Stimulated activated CD8-positive, alpha-beta memory T cell treated with anti-CD3 and anti-CD28 coated beads, Interleukin-7, amount 100 ng/mL, for 1 hour (primary cell): ENCODE data around the gene LZTR1.
"Not testable (repeated sequence)": the region's sequence is repeated elsewhere in the genome, so short reads cannot be mapped to it uniquely, and the experiment has no call there.

ENCODE experiments used
- DNase-seq, 2 donors: peaks; one replicate each; pipeline ENCODE4 v3.0.0-alpha.2; 2020; ENCODE audit warnings: low read depth in 2 of 2

Gene LZTR1

GRCh38 chr22:20965888-20966855 lies 15.9 kb upstream of the LZTR1 start:
- DNase-seq, result no peak

- DNase-seq, result no peak
Observed at GRCh38 chr22:20966883-20967696, 15.0 kb upstream of the LZTR1 start, which contains the start of gene AIFM3. AIFM3 (plus strand) TSS chr22:20967255; CDS start chr22:20967945, 690 bp downstream.

- no peak for DNase-seq
Observed at GRCh38 chr22:20967697-20968211, 14.3 kb upstream of the LZTR1 start.

GRCh38 chr22:20968281-20968977 lies 13.7 kb upstream of the LZTR1 start:
- DNase-seq, result no peak

GRCh38 chr22:20970939-20971657 lies 11.0 kb upstream of the LZTR1 start:
- DNase-seq, result no peak

- DNase-seq, result not testable (repeated sequence)
Observed at GRCh38 chr22:20972014-20972694, 9.9 kb upstream of the LZTR1 start.

- no peak for DNase-seq
Observed at GRCh38 chr22:20972933-20973577, 9.0 kb upstream of the LZTR1 start.

- no peak for DNase-seq
Observed at GRCh38 chr22:20973634-20974286, 8.3 kb upstream of the LZTR1 start.

- no peak for DNase-seq
Observed at GRCh38 chr22:20974336-20974955, 7.7 kb upstream of the LZTR1 start.

- no peak for DNase-seq
Observed at GRCh38 chr22:20975541-20976290, 6.4 kb upstream of the LZTR1 start.

- DNase-seq, result no peak
Observed at GRCh38 chr22:20976291-20976877, 5.7 kb upstream of the LZTR1 start.

GRCh38 chr22:20977019-20977418 lies 5.1 kb upstream of the LZTR1 start:
- DNase-seq, result no peak

GRCh38 chr22:20977516-20978170 lies 4.5 kb upstream of the LZTR1 start:
- no peak for DNase-seq

- no peak for DNase-seq
Observed at GRCh38 chr22:20978419-20978818, 3.7 kb upstream of the LZTR1 start.

- peak in 1 of 2 donors; percentile 15 for DNase-seq
Observed at GRCh38 chr22:20979243-20979809, 2.8 kb upstream of the LZTR1 start.

- DNase-seq, result no peak
Observed at GRCh38 chr22:20979940-20980453, 2.1 kb upstream of the LZTR1 start.

- no peak for DNase-seq
Observed at GRCh38 chr22:20980523-20980922, 1.6 kb upstream of the LZTR1 start.
